HEK293 (cell line): ENCODE measurements around the gene NR1I2.

Experiments used
- ZNF140 ChIP-seq: fragments of 450-650 bp; formaldehyde crosslinking; IDR thresholded peaks from 2 replicates; pipeline ENCODE4 v1.5.1; 2016; ENCODE audit warnings: missing biosample characterization, missing genetic modification characterization
- ZNF341 ChIP-seq: fragments of 450-650 bp; formaldehyde crosslinking; IDR thresholded peaks from 2 replicates; pipeline ENCODE4; 2016; ENCODE audit warnings: low read depth, missing biosample characterization, missing genetic modification characterization
- ZNF391 ChIP-seq: fragments of 450-650 bp; formaldehyde crosslinking; IDR thresholded peaks from 2 replicates; pipeline ENCODE4 v1.5.1; 2016; ENCODE audit warnings: low read depth, missing biosample characterization, missing genetic modification characterization, borderline replicate concordance
- ZNF404 ChIP-seq: fragments of 450-650 bp; formaldehyde crosslinking; IDR thresholded peaks from 2 replicates; pipeline ENCODE4 v1.5.1; 2017; ENCODE audit warnings: missing biosample characterization, missing genetic modification characterization
- ZNF548 ChIP-seq: fragments of 450-650 bp; formaldehyde crosslinking; IDR thresholded peaks from 2 replicates; pipeline ENCODE4 v1.5.1; 2016; ENCODE audit warnings: missing biosample characterization, missing genetic modification characterization
- ZNF610 ChIP-seq: fragments of 450-650 bp; formaldehyde crosslinking; IDR thresholded peaks from 2 replicates; pipeline ENCODE4 v1.5.1; 2016; ENCODE audit warnings: missing biosample characterization, missing genetic modification characterization, borderline replicate concordance
- TF ChIP-seq, protein P1 (sequence below): fragments of 450-650 bp; formaldehyde crosslinking; IDR thresholded peaks from 2 replicates; pipeline ENCODE4 v1.5.1; 2016; ENCODE audit warnings: missing biosample characterization, missing genetic modification characterization, borderline replicate concordance
- TF ChIP-seq, protein P2 (sequence below): fragments of 450-650 bp; formaldehyde crosslinking; IDR thresholded peaks from 2 replicates; pipeline ENCODE4 v1.5.1; 2017; ENCODE audit warnings: missing biosample characterization, mild to moderate bottlenecking, missing genetic modification characterization, moderate library complexity
- TF ChIP-seq, protein P3 (sequence below): fragments of 450-650 bp; formaldehyde crosslinking; IDR thresholded peaks from 2 replicates; pipeline ENCODE4; 2016; ENCODE audit warnings: missing biosample characterization, missing genetic modification characterization

The NR1I2 gene

DNA sequence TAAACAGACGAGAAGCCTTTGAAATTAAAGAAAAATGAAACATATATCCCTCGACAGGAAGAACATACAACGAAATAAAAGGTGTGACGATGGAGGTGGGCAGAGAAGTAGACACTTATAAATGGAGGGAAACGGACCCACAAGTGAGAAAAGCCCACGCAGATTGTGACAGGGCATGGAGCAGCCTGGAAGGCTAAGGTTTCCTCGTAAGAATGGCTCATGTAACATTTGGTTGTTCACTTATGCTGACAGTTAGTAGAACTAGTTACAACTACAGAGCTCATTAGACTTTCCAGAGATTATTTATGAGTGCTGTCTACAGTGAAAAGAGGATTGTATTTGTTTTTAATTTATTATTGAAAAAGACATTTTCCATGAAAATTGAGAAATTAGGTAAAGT is 82.6 kb downstream of the NR1I2 start (continued):
- TF ChIP-seq ZNF610 (tag by site-specific recombination) (no peak), ZNF548 (tag by site-specific recombination) (no peak), ZNF341 (tag by site-specific recombination) (no peak), ZNF391 (tag by site-specific recombination) (no peak), ZNF140 (tag by site-specific recombination) (no peak), ZNF404 (no peak)
- TF ChIP-seq, protein P1, sequence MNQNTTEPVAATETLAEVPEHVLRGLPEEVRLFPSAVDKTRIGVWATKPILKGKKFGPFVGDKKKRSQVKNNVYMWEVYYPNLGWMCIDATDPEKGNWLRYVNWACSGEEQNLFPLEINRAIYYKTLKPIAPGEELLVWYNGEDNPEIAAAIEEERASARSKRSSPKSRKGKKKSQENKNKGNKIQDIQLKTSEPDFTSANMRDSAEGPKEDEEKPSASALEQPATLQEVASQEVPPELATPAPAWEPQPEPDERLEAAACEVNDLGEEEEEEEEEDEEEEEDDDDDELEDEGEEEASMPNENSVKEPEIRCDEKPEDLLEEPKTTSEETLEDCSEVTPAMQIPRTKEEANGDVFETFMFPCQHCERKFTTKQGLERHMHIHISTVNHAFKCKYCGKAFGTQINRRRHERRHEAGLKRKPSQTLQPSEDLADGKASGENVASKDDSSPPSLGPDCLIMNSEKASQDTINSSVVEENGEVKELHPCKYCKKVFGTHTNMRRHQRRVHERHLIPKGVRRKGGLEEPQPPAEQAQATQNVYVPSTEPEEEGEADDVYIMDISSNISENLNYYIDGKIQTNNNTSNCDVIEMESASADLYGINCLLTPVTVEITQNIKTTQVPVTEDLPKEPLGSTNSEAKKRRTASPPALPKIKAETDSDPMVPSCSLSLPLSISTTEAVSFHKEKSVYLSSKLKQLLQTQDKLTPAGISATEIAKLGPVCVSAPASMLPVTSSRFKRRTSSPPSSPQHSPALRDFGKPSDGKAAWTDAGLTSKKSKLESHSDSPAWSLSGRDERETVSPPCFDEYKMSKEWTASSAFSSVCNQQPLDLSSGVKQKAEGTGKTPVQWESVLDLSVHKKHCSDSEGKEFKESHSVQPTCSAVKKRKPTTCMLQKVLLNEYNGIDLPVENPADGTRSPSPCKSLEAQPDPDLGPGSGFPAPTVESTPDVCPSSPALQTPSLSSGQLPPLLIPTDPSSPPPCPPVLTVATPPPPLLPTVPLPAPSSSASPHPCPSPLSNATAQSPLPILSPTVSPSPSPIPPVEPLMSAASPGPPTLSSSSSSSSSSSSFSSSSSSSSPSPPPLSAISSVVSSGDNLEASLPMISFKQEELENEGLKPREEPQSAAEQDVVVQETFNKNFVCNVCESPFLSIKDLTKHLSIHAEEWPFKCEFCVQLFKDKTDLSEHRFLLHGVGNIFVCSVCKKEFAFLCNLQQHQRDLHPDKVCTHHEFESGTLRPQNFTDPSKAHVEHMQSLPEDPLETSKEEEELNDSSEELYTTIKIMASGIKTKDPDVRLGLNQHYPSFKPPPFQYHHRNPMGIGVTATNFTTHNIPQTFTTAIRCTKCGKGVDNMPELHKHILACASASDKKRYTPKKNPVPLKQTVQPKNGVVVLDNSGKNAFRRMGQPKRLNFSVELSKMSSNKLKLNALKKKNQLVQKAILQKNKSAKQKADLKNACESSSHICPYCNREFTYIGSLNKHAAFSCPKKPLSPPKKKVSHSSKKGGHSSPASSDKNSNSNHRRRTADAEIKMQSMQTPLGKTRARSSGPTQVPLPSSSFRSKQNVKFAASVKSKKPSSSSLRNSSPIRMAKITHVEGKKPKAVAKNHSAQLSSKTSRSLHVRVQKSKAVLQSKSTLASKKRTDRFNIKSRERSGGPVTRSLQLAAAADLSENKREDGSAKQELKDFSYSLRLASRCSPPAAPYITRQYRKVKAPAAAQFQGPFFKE = no peak
- TF ChIP-seq, protein P2, sequence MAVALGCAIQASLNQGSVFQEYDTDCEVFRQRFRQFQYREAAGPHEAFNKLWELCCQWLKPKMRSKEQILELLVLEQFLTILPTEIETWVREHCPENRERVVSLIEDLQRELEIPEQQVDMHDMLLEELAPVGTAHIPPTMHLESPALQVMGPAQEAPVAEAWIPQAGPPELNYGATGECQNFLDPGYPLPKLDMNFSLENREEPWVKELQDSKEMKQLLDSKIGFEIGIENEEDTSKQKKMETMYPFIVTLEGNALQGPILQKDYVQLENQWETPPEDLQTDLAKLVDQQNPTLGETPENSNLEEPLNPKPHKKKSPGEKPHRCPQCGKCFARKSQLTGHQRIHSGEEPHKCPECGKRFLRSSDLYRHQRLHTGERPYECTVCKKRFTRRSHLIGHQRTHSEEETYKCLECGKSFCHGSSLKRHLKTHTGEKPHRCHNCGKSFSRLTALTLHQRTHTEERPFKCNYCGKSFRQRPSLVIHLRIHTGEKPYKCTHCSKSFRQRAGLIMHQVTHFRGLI (tag by site-specific recombination) = no peak
- TF ChIP-seq, protein P3, sequence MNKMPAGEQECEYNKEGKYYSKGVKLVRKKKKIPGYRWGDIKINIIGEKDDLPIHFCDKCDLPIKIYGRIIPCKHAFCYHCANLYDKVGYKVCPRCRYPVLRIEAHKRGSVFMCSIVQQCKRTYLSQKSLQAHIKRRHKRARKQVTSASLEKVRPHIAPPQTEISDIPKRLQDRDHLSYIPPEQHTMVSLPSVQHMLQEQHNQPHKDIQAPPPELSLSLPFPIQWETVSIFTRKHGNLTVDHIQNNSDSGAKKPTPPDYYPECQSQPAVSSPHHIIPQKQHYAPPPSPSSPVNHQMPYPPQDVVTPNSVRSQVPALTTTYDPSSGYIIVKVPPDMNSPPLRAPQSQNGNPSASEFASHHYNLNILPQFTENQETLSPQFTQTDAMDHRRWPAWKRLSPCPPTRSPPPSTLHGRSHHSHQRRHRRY = no peak
